ENCODE data around the gene RASGEF1B. TPM values are rescaled to one million over a fixed set of nuclear protein-coding genes. Genes with fewer than 3 reads are reported as not detected.
A peak's percentile ranks its signal among the peaks of the same experiment; 100 is the strongest.

The RASGEF1B gene
- total RNA-seq, 2 donors from 2014 or later, result 4.3 to 8.6 TPM

DNA sequence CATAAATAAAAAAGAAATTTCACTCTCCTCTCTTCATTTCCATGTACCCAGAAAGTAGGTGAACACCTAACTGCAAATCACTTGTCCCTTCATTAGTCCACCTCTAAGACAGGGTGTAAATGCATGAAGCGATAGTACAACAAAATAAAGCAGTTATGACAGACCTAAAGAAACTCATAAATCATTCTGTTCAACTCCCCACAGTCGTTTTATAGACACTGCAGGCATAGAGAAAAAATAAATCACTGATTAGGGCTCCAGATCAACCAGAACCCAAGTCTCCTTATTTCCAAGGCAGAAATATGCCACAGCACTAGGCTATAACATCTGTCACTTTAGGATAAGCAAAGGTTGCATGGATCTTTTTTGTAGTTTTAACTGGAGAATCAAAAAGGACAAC, 3.0 kb downstream of the RASGEF1B start:
- TF ChIP-seq, protein P1, sequence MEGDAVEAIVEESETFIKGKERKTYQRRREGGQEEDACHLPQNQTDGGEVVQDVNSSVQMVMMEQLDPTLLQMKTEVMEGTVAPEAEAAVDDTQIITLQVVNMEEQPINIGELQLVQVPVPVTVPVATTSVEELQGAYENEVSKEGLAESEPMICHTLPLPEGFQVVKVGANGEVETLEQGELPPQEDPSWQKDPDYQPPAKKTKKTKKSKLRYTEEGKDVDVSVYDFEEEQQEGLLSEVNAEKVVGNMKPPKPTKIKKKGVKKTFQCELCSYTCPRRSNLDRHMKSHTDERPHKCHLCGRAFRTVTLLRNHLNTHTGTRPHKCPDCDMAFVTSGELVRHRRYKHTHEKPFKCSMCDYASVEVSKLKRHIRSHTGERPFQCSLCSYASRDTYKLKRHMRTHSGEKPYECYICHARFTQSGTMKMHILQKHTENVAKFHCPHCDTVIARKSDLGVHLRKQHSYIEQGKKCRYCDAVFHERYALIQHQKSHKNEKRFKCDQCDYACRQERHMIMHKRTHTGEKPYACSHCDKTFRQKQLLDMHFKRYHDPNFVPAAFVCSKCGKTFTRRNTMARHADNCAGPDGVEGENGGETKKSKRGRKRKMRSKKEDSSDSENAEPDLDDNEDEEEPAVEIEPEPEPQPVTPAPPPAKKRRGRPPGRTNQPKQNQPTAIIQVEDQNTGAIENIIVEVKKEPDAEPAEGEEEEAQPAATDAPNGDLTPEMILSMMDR (IDR thresholded peaks at IDR 0.05), result no peak
- DNase-seq (no peak), ATAC-seq (no peak)
- H3K4me1 ChIP-seq, result peaks cover 15% of the 10 kb centered on the region
- H3K36me3 ChIP-seq (replicated peaks in 1 of 2; ENCODE audit: insufficient read depth in 1 of 2, low read depth in 2 of 2), result no peaks in the 10 kb centered on the region
- H3K4me3 ChIP-seq, result no peak overlapping the region
- H3K9me3 ChIP-seq, result no peaks in the 10 kb centered on the region
- H3K27ac ChIP-seq, result no peak overlapping the region
- 59 to 62% methylated on average over 2 of the region's 2 CpGs for WGBS, 2 donors
- no peaks in the 10 kb centered on the region for H3K27me3 ChIP-seq
- intact Hi-C loops (cut with DNase I), result loop anchor here (5.0 kb wide), 1 partner anchor 379 kb away; no protein-coding TSS in a partner anchor

DNA sequence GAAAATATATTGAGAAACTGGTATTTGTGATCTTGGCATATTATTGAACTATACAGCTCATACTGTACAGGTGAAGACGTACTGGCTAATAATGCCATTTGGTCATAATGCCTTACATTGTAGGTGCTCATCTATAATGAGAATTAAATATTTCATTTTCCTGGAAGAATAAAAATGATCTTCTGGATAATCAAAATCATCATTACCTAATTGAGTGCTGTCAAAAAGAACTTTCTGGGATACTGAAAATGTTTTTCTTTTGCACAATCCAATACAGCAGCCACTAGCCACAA, 4.1 kb downstream of the RASGEF1B start:
- H3K4me1 ChIP-seq, result peaks cover 15% of the 10 kb centered on the region

DNA sequence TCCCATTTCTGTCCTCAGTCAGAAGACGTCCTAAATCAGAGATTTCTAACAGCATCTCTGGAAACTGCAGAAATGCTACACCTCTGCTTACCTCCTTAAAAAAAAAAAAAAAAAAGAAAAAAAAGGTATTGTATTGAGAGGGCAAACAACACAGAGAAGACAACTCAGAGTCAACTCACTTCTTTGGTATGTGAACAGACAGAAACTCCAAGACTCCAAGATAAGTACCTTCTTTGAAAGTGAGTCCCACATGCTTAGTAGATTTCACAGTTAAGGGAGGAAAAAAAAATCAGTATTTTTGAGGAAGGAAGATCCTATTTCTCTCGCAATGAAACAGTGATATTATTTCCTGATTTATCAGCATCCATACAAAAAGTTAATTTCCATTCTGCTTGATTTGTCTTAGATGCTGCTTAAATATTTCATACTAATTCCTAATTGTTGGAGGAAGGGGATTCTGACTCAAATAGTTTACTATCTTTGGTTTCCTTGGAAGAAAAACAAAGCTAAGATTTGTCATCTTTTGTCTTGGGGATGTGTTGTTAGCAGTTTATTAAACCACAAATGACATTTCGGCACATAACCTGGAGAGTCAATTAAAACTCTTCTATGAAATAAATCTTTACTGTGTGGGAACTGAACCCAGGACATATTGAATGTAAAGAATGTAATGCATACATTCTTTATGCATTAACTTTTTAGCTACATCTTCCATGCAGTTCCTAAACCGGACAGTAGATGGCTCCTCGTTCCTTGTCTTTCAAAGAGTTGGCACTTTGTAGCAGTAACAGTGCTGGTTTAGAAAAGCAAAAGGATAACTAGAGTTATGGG, 4.7 kb downstream of the RASGEF1B start:
- peaks cover 15% of the 10 kb centered on the region for H3K4me1 ChIP-seq
- intact Hi-C loops (cut with DNase I), result loop anchor here (5.0 kb wide), 1 partner anchor 380 kb away; no protein-coding TSS in a partner anchor
- no peaks in the 10 kb centered on the region for H3K36me3 ChIP-seq (replicated peaks in 1 of 2; ENCODE audit: insufficient read depth in 1 of 2, low read depth in 2 of 2)
- no peak for ATAC-seq
- H3K4me3 ChIP-seq, result no peak overlapping the region
- TF ChIP-seq POLR2A (IDR thresholded peaks at IDR 0.05), result no peak
- TF ChIP-seq, protein P1 (IDR thresholded peaks at IDR 0.05), result peak; percentile 56 to 93 (median 88)
- WGBS, 2 donors, result 22 to 31% methylated on average over 5 of the region's 5 CpGs
- peak; percentile 71 to 80 (median 75) for DNase-seq
- H3K27me3 ChIP-seq, result no peaks in the 10 kb centered on the region
- no peak overlapping the region for H3K27ac ChIP-seq
- no peaks in the 10 kb centered on the region for H3K9me3 ChIP-seq

More for the DNA sequence above, 4.1 kb downstream of the RASGEF1B start:
- Histone ChIP-seq H3K4me3 (no peak overlapping the region), H3K27me3 (no peaks in the 10 kb centered on the region), H3K9me3 (no peaks in the 10 kb centered on the region), H3K36me3 (replicated peaks in 1 of 2; ENCODE audit: insufficient read depth in 1 of 2, low read depth in 2 of 2) (no peaks in the 10 kb centered on the region), H3K27ac (no peak overlapping the region)
- no peak for TF ChIP-seq POLR2A (IDR thresholded peaks at IDR 0.05)
- TF ChIP-seq, protein P1 (IDR thresholded peaks at IDR 0.05), result peak in 1 of 7 experiments; percentile 4
- 11 to 15% methylated on average over 1 of the region's 1 CpG for WGBS, 2 donors
- ATAC-seq, result no peak
- DNase-seq, result no peak
- intact Hi-C loops (cut with DNase I), result loop anchor here (5.0 kb wide), 1 partner anchor 380 kb away; no protein-coding TSS in a partner anchor

DNA sequence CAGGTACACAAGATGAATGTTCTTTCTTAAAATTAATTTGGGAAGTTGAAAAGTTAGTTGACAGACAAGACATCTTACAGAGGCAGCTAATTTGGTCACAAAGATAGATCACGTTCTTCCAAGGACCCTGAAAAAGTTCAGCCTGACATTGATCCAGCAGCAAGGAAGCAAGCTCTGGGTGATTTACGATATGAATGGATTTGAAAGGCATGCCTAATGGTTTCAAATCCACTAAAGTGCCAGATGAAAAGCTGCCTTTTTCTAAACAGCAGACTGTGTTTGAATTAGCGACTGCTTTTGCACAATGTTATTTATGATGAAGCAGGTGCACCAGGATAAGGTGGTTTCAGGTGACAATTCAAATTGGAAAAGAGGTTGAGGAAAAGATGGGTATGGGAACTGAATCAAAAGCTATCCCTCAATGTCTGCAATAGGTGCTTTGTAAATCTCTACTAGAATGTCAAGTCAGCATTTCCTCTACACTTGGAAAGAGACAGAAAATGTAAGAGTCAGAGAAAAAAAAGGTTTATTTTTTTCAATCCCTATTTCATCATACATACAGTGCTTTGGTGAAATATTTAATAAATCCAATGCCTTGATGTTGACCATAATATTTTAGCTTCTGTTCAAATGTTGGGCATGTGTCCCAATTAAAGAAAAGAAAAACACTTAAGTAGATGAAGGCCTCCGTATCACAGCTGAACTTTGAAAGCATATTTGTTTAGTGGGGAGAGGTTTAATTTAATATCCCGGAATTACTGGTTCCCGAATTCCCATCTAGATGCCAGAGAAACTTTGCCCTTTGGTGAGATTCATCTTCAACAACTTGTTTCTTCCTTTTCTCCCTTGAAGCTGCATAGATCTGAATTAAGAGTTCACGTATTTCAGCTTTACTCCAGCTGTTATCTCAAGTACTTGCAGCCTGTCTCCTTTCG, 6.0 kb downstream of the RASGEF1B start:
- intact Hi-C loops (cut with DNase I), result loop anchor here (5.0 kb wide), 1 partner anchor 382 kb away; no protein-coding TSS in a partner anchor
- Histone ChIP-seq H3K36me3 (replicated peaks in 1 of 2; ENCODE audit: insufficient read depth in 1 of 2, low read depth in 2 of 2) (no peaks in the 10 kb centered on the region), H3K27ac (no peak overlapping the region), H3K9me3 (no peaks in the 10 kb centered on the region), H3K4me3 (no peak overlapping the region), H3K27me3 (no peaks in the 10 kb centered on the region), H3K4me1 (peaks cover 9% of the 10 kb centered on the region)
- no peak for ATAC-seq
- DNase-seq, result no peak
- TF ChIP-seq, protein P1 (IDR thresholded peaks at IDR 0.05), result no peak
- no peak for TF ChIP-seq POLR2A (IDR thresholded peaks at IDR 0.05)
- 43 to 53% methylated on average over 8 of the region's 8 CpGs for WGBS, 2 donors

All from body of pancreas (tissue), 4 donors.